ENCODE data around the gene TMEM202. TPM values are rescaled to one million over a fixed set of nuclear protein-coding genes. Genes with fewer than 3 reads are reported as not detected.
A peak's percentile ranks its signal among the peaks of the same experiment; 100 is the strongest.

Gene TMEM202
- total and polyA plus RNA-seq, 2 donors from 2014 or later: not detected

GRCh38 chr15:72379856-72380430 is 18.2 kb upstream of the TMEM202 start:
- Histone ChIP-seq H3K36me3 (ENCODE audit: control insufficient read depth in 2 of 3, insufficient read depth in 3 of 3, low read length in 3 of 3) (no peaks in the 10 kb centered on the region), H3K9ac (ENCODE audit: low read length in 3 of 3) (no peak overlapping the region), H3K9me3 (ENCODE audit: control insufficient read depth in 2 of 3, insufficient read depth in 1 of 3, low read length in 3 of 3) (no peaks in the 10 kb centered on the region), H3K27me3 (ENCODE audit: control insufficient read depth, insufficient read depth, low read length) (no peaks in the 10 kb centered on the region), H3K4me1 (ENCODE audit: control insufficient read depth in 2 of 3, insufficient read depth in 2 of 3, low read depth in 1 of 3, low read length in 3 of 3) (peaks cover 0 to 6% (median 0%) of the 10 kb centered on the region in 3 donors), H3K27ac (ENCODE audit: low read depth in 2 of 2, low read length in 2 of 2) (no peak overlapping the region), H3K4me3 (ENCODE audit: low read length in 3 of 3) (no peak overlapping the region)
- no peak for FAIRE-seq
- TF ChIP-seq CTCF (IDR thresholded peaks at IDR 0.05; ENCODE audit: borderline replicate concordance, extremely low read depth, insufficient read depth): no peak
- no peak for DNase-seq
- intact Hi-C loops (cut with DNase I): no loop called here

GRCh38 chr15:72380743-72381142 is 17.4 kb upstream of the TMEM202 start:
- no peak overlapping the region for H3K9ac ChIP-seq (ENCODE audit: low read length in 3 of 3)
- no peaks in the 10 kb centered on the region for H3K9me3 ChIP-seq (ENCODE audit: control insufficient read depth in 2 of 3, insufficient read depth in 1 of 3, low read length in 3 of 3)
- H3K27ac ChIP-seq (ENCODE audit: low read depth in 2 of 2, low read length in 2 of 2): no peak overlapping the region
- no peak for TF ChIP-seq CTCF (IDR thresholded peaks at IDR 0.05; ENCODE audit: borderline replicate concordance, extremely low read depth, insufficient read depth)
- H3K27me3 ChIP-seq (ENCODE audit: control insufficient read depth, insufficient read depth, low read length): no peaks in the 10 kb centered on the region
- no peak overlapping the region for H3K4me3 ChIP-seq (ENCODE audit: low read length in 3 of 3)
- H3K4me1 ChIP-seq (ENCODE audit: control insufficient read depth in 2 of 3, insufficient read depth in 2 of 3, low read depth in 1 of 3, low read length in 3 of 3): peaks cover 0 to 4% (median 0%) of the 10 kb centered on the region in 3 donors
- FAIRE-seq (no peak), DNase-seq (no peak)
- no peaks in the 10 kb centered on the region for H3K36me3 ChIP-seq (ENCODE audit: control insufficient read depth in 2 of 3, insufficient read depth in 3 of 3, low read length in 3 of 3)
- intact Hi-C loops (cut with DNase I): no loop called here

- H3K4me1 ChIP-seq (ENCODE audit: control insufficient read depth in 2 of 3, insufficient read depth in 2 of 3, low read depth in 1 of 3, low read length in 3 of 3): no peaks in the 10 kb centered on the region
- no peak overlapping the region for H3K4me3 ChIP-seq (ENCODE audit: low read length in 3 of 3)
- no peaks in the 10 kb centered on the region for H3K36me3 ChIP-seq (ENCODE audit: control insufficient read depth in 2 of 3, insufficient read depth in 3 of 3, low read length in 3 of 3)
- intact Hi-C loops (cut with DNase I): no loop called here
- H3K9me3 ChIP-seq (ENCODE audit: control insufficient read depth in 2 of 3, insufficient read depth in 1 of 3, low read length in 3 of 3): no peaks in the 10 kb centered on the region
- H3K27me3 ChIP-seq (ENCODE audit: control insufficient read depth, insufficient read depth, low read length): no peaks in the 10 kb centered on the region
- H3K9ac ChIP-seq (ENCODE audit: low read length in 3 of 3): no peak overlapping the region
- FAIRE-seq (no peak), DNase-seq (no peak)
- H3K27ac ChIP-seq (ENCODE audit: low read depth in 2 of 2, low read length in 2 of 2): no peak overlapping the region
- peak; percentile 17 for TF ChIP-seq CTCF (IDR thresholded peaks at IDR 0.05; ENCODE audit: borderline replicate concordance, extremely low read depth, insufficient read depth)
These were observed 16.0 kb upstream of the TMEM202 start for GRCh38 chr15:72382146-72382545.

- H3K4me3 ChIP-seq (ENCODE audit: low read length in 3 of 3): no peak overlapping the region
- no peak overlapping the region for H3K9ac ChIP-seq (ENCODE audit: low read length in 3 of 3)
- FAIRE-seq (no peak), DNase-seq (no peak)
- no peaks in the 10 kb centered on the region for H3K36me3 ChIP-seq (ENCODE audit: control insufficient read depth in 2 of 3, insufficient read depth in 3 of 3, low read length in 3 of 3)
- no peak overlapping the region for H3K27ac ChIP-seq (ENCODE audit: low read depth in 2 of 2, low read length in 2 of 2)
- no peak for TF ChIP-seq CTCF (IDR thresholded peaks at IDR 0.05; ENCODE audit: borderline replicate concordance, extremely low read depth, insufficient read depth)
- intact Hi-C loops (cut with DNase I): no loop called here
- H3K27me3 ChIP-seq (ENCODE audit: control insufficient read depth, insufficient read depth, low read length): no peaks in the 10 kb centered on the region
- H3K4me1 ChIP-seq (ENCODE audit: control insufficient read depth in 2 of 3, insufficient read depth in 2 of 3, low read depth in 1 of 3, low read length in 3 of 3): peaks cover 0 to 4% (median 0%) of the 10 kb centered on the region in 3 donors
- no peaks in the 10 kb centered on the region for H3K9me3 ChIP-seq (ENCODE audit: control insufficient read depth in 2 of 3, insufficient read depth in 1 of 3, low read length in 3 of 3)
These were observed 10.4 kb upstream of the TMEM202 start for GRCh38 chr15:72387741-72388140.

All from kidney (tissue), 14 donors.